ENCODE measurements around the gene WNT1.

- no peak for TF ChIP-seq CTCF (IDR thresholded peaks at IDR 0.05 in 4 of 5, conservative IDR thresholded peaks at IDR 0.05 in 1 of 5)
- no peak for TF ChIP-seq POLR2A (IDR thresholded peaks at IDR 0.05)
Observed at GRCh38 chr12:48990552-48990951, 12.4 kb downstream of the WNT1 start.
